ENCODE measurements around the gene GPT2.

- TF ChIP-seq CTCF (IDR thresholded peaks at IDR 0.05) (no peak), POLR2A (IDR thresholded peaks at IDR 0.05) (no peak)
These were observed 39.5 kb downstream of the GPT2 start for GRCh38 chr16:46923513-46924295.
